ENCODE measurements around the gene MMD2. TPM values are rescaled to one million over a fixed set of nuclear protein-coding genes. Genes with fewer than 3 reads are reported as not detected.

The MMD2 gene
- total and polyA plus RNA-seq, 4 donors = not detected

GRCh38 chr7:4884164-4884563 lies 74.8 kb downstream of the MMD2 start:
- TF ChIP-seq CTCF (IDR thresholded peaks at IDR 0.05; ENCODE audit: control extremely low read depth, extremely low read depth) = no peak
- H3K27me3 ChIP-seq (ENCODE audit: control insufficient read depth in 3 of 3, insufficient read depth in 3 of 3, low read length in 2 of 3) = no peaks in the 10 kb centered on the region
- ATAC-seq (ENCODE audit: insufficient read depth, low FRiP score) = no peak
- no peak for DNase-seq
- H3K36me3 ChIP-seq (ENCODE audit: control insufficient read depth in 4 of 4, insufficient read depth in 4 of 4, low read length in 4 of 4) = no peaks in the 10 kb centered on the region
- H3K9me3 ChIP-seq (ENCODE audit: control insufficient read depth in 4 of 4, insufficient read depth in 3 of 4, low read length in 3 of 4) = no peaks in the 10 kb centered on the region
- H3K27ac ChIP-seq (ENCODE audit: low read depth in 1 of 2, low read length in 1 of 2) = no peak overlapping the region
- peaks cover 0 to 33% (median 4%) of the 10 kb centered on the region in 5 donors for H3K4me1 ChIP-seq (ENCODE audit: control insufficient read depth in 5 of 5, insufficient read depth in 5 of 5, low read length in 5 of 5)
- WGBS, 2 donors = 76 to 83% methylated on average over 10 of the region's 10 CpGs
- no peak overlapping the region for H3K4me3 ChIP-seq
- no peak overlapping the region for H3K9ac ChIP-seq (ENCODE audit: insufficient read depth in 1 of 2, low read length in 2 of 2)

GRCh38 chr7:4883372-4884144 lies 75.4 kb downstream of the MMD2 start, which contains the start of gene RADIL:
TSS of gene RADIL (minus strand) at chr7:4883716. CDS start at chr7:4878139, 5,577 bp downstream.
- Histone ChIP-seq H3K4me3 (peak within 1 kb of the TSS; percentile 44), H3K9me3 (ENCODE audit: control insufficient read depth in 4 of 4, insufficient read depth in 3 of 4, low read length in 3 of 4) (no peaks in the 10 kb centered on the region), H3K27me3 (ENCODE audit: control insufficient read depth in 3 of 3, insufficient read depth in 3 of 3, low read length in 2 of 3) (no peaks in the 10 kb centered on the region), H3K4me1 (ENCODE audit: control insufficient read depth in 5 of 5, insufficient read depth in 5 of 5, low read length in 5 of 5) (peaks cover 0 to 36% (median 10%) of the 10 kb centered on the region in 5 donors), H3K27ac (ENCODE audit: low read depth in 1 of 2, low read length in 1 of 2) (peak within 1 kb of the TSS in 1 of 2 donors; percentile 84), H3K9ac (ENCODE audit: insufficient read depth in 1 of 2, low read length in 2 of 2) (peak within 1 kb of the TSS; percentile 56 to 76), H3K36me3 (ENCODE audit: control insufficient read depth in 4 of 4, insufficient read depth in 4 of 4, low read length in 4 of 4) (no peaks in the 10 kb centered on the region)
- 3 to 9% methylated on average over 24 to 72 of the region's 72 CpGs for WGBS, 2 donors
- ATAC-seq (ENCODE audit: insufficient read depth, low FRiP score) (peak; percentile 95), DNase-seq (peak; percentile 93 to 96 (median 93))
- peak; percentile 69 for TF ChIP-seq CTCF (IDR thresholded peaks at IDR 0.05; ENCODE audit: control extremely low read depth, extremely low read depth)

- H3K4me3 ChIP-seq = peak overlapping the region; percentile 44
- DNase-seq = no peak
- peak overlapping the region in 1 of 2 donors; percentile 84 for H3K27ac ChIP-seq (ENCODE audit: low read depth in 1 of 2, low read length in 1 of 2)
- no peaks in the 10 kb centered on the region for H3K36me3 ChIP-seq (ENCODE audit: control insufficient read depth in 4 of 4, insufficient read depth in 4 of 4, low read length in 4 of 4)
- no peak for ATAC-seq (ENCODE audit: insufficient read depth, low FRiP score)
- H3K9ac ChIP-seq (ENCODE audit: insufficient read depth in 1 of 2, low read length in 2 of 2) = peak overlapping the region; percentile 56 to 76
- no peaks in the 10 kb centered on the region for H3K27me3 ChIP-seq (ENCODE audit: control insufficient read depth in 3 of 3, insufficient read depth in 3 of 3, low read length in 2 of 3)
- H3K9me3 ChIP-seq (ENCODE audit: control insufficient read depth in 4 of 4, insufficient read depth in 3 of 4, low read length in 3 of 4) = no peaks in the 10 kb centered on the region
- H3K4me1 ChIP-seq (ENCODE audit: control insufficient read depth in 5 of 5, insufficient read depth in 5 of 5, low read length in 5 of 5) = peaks cover 0 to 38% (median 10%) of the 10 kb centered on the region in 5 donors
- WGBS, 2 donors = 2% methylated on average over 31 to 36 of the region's 36 CpGs
- TF ChIP-seq CTCF (IDR thresholded peaks at IDR 0.05; ENCODE audit: control extremely low read depth, extremely low read depth) = no peak
Measured at GRCh38 chr7:4883033-4883371, 76.0 kb downstream of the MMD2 start.
